Gastrocnemius medialis (tissue), 4 donors: ENCODE results near the gene ITIH3.

Source experiments
- CTCF ChIP-seq, 5 experiments: fragments of 450-650 bp in 3 of 5; fragments of 200-600 bp in 2 of 5; sonication (generic) in 2 of 5; IDR thresholded peaks in 4 of 5; conservative IDR thresholded peaks in 1 of 5; 1 replicate in 4 of 5; 2 replicates in 1 of 5; pipeline ENCODE4 v1.5.1; 2016 to 2019; ENCODE audit warnings: antibody characterized with exemption in 5 of 5, mild to moderate bottlenecking in 3 of 5, moderate library complexity in 3 of 5
- POLR2A ChIP-seq, 2 donors: fragments of 450-650 bp; IDR thresholded peaks; one replicate each; pipeline ENCODE4 v1.6.1; 2017; ENCODE audit warnings: antibody characterized with exemption in 2 of 2, mild to moderate bottlenecking in 2 of 2, moderate library complexity in 2 of 2

DNA sequence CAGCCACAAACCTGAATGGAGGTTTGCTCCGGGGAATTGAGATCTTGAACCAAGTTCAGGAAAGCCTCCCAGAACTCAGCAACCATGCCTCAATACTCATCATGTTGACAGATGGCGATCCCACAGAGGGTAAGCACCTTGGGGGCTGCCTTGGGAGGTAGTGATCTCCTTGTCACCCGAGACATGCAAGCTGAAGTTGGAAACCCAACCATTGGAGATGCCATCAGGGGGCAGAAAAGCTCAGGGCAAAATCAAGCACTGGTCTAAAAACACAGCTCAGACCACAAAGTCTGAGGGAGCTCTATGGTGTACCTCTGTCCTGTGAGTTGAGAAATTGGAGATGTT, 11.4 kb upstream of the ITIH3 start:
- TF ChIP-seq POLR2A (IDR thresholded peaks at IDR 0.05) (no peak), CTCF (IDR thresholded peaks at IDR 0.05 in 4 of 5, conservative IDR thresholded peaks at IDR 0.05 in 1 of 5) (no peak)
